T47D (cell line): ENCODE results near the gene TRAPPC13.

Experiments
- DNase-seq, 2 experiments: peaks; one replicate each; pipeline versions ENCODE4 v3.0.0 to v3.0.0-alpha.2; 2011 to 2012; ENCODE audit warnings: low read depth in 1 of 2, low spot score in 1 of 2
- JUND ChIP-seq: IDR thresholded peaks from 2 replicates; pipeline ENCODE4 v1.6.1; 2012; ENCODE audit warnings: low read depth
- in situ Hi-C: cut with HindIII; loops from 2 replicates; pipeline ENCODE4 v1.10.0; 2016; ENCODE audit warnings: low sequenced_read_pairs, low pct_unique_long_range_greater_than_20kb

Gene TRAPPC13

DNA sequence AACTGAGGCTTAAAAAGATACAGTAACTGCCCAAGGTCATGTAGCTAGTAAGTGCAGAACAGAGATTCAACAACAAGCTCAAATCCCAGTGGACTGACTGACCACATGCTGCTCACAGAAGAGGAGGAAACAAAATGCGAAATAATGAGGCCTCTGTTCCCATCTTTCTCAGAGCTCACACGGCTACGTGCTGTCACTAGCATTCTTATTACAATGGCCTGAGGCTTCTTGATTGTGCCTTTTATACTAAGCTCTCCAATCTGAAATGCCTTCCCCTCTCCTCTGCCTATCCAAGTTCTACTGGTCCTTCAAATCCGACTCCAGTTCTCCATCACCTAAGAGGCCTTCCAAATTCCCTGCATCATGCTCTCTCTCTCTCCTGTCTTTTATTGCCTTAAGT is 71.1 kb downstream of the TRAPPC13 start:
- no peak for DNase-seq
- TF ChIP-seq JUND: no peak
- in situ Hi-C loops: no loop called here

DNA sequence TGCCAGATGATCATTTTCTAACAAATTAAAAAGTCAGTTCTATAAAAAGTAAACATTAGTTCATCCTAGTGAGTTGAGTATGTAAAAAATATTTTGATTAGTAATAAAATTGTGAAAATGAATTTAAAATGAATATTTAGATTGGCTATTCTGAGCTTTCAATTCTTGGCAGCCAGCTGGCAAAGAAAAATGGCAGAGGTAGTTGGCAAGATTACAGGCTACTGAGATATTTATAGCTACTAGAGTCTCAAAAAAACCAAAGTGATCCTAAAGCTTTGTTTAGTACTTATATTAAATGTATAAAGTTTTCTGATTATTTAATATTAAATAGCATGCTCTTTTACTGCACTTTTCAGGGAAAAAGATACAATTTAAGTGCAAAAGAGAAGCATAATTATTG is 72.1 kb downstream of the TRAPPC13 start:
- TF ChIP-seq JUND: no peak
- in situ Hi-C loops: no loop called here
- DNase-seq: no peak

DNA sequence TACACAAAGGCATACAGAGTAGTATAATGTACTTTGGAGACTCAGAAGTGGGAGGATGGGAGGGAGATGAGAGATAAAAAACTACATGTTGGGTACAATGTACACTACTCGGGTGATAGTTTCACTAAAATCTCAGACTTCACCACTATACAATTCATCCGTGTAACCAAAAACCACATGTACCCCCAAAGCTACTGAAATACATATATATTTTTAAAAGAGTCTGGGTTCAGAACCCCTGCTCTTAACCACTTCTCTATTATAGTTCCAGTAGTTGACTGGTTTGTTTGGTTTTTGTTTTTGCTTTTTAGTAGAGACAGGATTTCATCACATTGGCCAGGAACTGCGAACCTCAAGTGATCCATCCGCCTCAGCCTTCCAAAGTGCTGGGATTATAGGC is 74.5 kb downstream of the TRAPPC13 start:
- in situ Hi-C loops: no loop called here
- TF ChIP-seq JUND: no peak
- DNase-seq: no peak

DNA sequence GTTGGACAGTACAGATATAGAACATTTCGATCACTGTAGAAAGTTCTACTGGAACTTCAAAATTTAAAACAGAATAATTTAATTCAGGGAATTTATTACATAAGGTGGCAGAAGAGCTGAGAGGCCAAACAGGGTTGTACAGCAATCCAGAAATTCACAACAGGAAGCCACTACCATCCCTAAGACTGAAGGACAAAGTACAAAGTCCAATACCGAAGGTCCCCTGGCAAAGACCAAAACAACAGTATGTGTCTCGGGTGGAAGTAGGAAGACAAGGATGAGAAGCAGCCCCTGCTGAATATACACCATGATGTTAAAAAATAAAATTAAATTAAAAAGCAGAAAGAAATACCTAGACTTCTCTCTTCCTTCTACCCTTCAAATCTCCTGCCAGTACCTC is 77.2 kb downstream of the TRAPPC13 start:
- no peak for TF ChIP-seq JUND
- in situ Hi-C loops: no loop called here
- no peak for DNase-seq

DNA sequence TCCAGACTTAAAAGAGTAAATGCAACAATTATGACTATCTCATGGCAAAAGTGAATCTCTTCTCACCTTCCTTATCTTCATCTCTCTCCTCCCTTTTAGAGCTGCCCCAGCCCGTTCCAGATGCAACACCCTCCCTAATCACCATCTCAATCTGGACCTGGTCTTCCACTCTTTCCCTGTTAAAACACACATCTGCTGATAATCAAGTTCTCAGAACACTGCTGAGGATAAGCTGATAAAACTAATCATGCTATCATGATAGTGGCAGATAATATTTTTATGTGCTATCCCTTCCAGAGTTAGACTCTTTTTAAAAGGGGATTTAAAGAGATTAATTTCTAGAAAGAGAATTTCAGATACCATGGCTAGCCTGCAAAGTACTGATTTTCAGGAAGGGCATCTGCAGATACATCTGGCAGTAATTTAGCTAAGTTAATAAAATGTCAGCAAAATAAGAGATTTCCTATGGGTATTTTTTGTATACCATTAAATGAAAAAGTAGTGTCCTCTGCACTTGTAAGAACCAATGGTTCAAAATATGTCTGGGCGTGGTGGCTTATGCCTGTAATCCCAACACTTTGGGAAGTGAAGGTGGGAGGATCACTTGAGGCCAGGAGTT is 79.9 kb downstream of the TRAPPC13 start:
- no peak for DNase-seq
- in situ Hi-C loops: no loop called here
- no peak for TF ChIP-seq JUND

DNA sequence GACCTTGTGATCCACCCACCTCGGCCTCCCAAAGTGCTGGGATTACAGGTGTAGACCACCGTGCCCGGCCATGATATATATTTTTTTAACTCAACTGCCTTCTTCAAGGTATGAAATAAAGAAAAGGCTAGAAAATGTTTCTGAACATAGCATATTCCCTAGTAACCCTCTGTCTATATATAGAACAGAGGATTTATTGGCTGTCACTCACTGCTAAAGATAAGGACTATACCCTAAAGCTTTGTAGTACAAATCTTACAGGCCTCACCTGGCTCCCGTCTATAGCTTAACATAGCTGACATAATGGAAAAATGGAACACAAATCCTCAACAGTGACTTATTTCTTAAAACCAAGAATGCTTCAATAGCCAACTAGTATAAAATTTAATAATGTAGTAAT is 82.8 kb downstream of the TRAPPC13 start:
- in situ Hi-C loops: no loop called here
- TF ChIP-seq JUND: no peak
- no peak for DNase-seq

DNA sequence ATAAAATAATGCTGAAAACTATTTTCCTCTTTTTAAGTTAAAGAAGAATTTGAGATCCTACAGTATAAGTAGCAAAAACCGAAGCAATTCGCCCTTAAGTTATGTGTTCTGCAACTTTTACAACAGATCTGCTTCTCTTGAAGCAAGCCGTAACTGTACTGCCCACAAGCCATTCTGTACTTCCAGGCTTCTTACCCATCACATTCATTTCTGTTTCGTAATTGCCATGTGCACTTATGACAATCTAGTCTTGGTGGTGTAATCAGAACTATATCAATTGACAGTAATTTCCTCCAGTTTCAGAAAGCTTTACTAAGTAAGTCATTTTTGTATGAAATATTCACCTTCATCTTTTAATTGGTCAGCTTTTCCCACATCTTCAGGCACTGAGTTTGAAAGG is 83.3 kb downstream of the TRAPPC13 start:
- in situ Hi-C loops: no loop called here
- DNase-seq: no peak
- no peak for TF ChIP-seq JUND
